Panc1 (cell line): ENCODE data around the gene IL4. TPM values are rescaled to one million over a fixed set of nuclear protein-coding genes. Genes with fewer than 3 reads are reported as not detected.

Experiments
- ATAC-seq: fragments of 200-7000 bp; cut with Tn5 transposase; 2 replicates; pipeline ENCODE4 v1.9.1; 2020; ENCODE audit warnings: mild to moderate bottlenecking, moderate library complexity
- BruUV-seq: library from RNA; stranded (reverse); fragments of 400-500 nt; replicated peaks from 2 replicates; lab custom pipeline; 2021; lab: Mats Ljungman, UMichigan
- CTCF ChIA-PET: fragments of 300-600 bp; sonication (Branson Sonifier 250); formaldehyde crosslinking; loops from one replicate; lab custom pipeline; 2022; ENCODE audit warnings: antibody characterized with exemption; lab: Charles Lee
- POLR2A ChIA-PET: fragments of 300-600 bp; sonication (Branson Sonifier 250); formaldehyde crosslinking; loops from one replicate; lab custom pipeline; 2022; ENCODE audit warnings: antibody characterized with exemption; lab: Charles Lee
- DNase-seq: peaks from one replicate; pipeline ENCODE4 v3.0.0-alpha.2; 2010; ENCODE audit warnings: low read depth, low spot score
- H3K27ac ChIP-seq: 2 replicates; pipeline ENCODE4 v1.5.1; 2011; ENCODE audit warnings: mild to moderate bottlenecking, low read length, inconsistent platforms
- H3K27me3 ChIP-seq: fragments of 200-500 bp; sonication (Bioruptor generic); 2 replicates; pipeline ENCODE4 v1.6.0; 2014; ENCODE audit warnings: low read length, inconsistent platforms; ENCODE audit not compliant: control insufficient read depth, insufficient read depth
- H3K36me3 ChIP-seq: fragments of 200-500 bp; sonication (Bioruptor generic); 2 replicates; pipeline ENCODE4 v1.5.1; 2014; ENCODE audit warnings: inconsistent platforms, mild to moderate bottlenecking, low read length, moderate library complexity; ENCODE audit not compliant: control insufficient read depth, insufficient read depth
- H3K4me1 ChIP-seq: 2 replicates; pipeline ENCODE4 v1.5.1; 2011; ENCODE audit warnings: inconsistent platforms, mild to moderate bottlenecking, low read length, moderate library complexity; ENCODE audit not compliant: control insufficient read depth, insufficient read depth
- H3K4me3 ChIP-seq, 2 experiments: 2 replicates each; pipeline ENCODE4 v1.5.1; 2011 to 2012; ENCODE audit warnings: low read depth in 2 of 2, low read length in 2 of 2, mild to moderate bottlenecking in 2 of 2, inconsistent platforms in 1 of 2, moderate library complexity in 1 of 2
- H3K9me3 ChIP-seq: fragments of 200-500 bp; sonication (Bioruptor generic); 2 replicates; pipeline ENCODE4 v1.5.1; 2014; ENCODE audit warnings: low read depth, mild to moderate bottlenecking, inconsistent platforms, low read length, moderate library complexity; ENCODE audit not compliant: control insufficient read depth, insufficient read depth
- CTCF ChIP-seq: fragments of 450-650 bp; IDR thresholded peaks from 2 replicates; pipeline ENCODE4 v1.5.1; 2017; ENCODE audit warnings: mild to moderate bottlenecking
- POLR2AphosphoS5 ChIP-seq: IDR thresholded peaks from 2 replicates; pipeline ENCODE4 v1.6.1; 2012; ENCODE audit warnings: mild to moderate bottlenecking, low read depth, low read length, moderate library complexity
- REST ChIP-seq, 2 experiments: IDR thresholded peaks; 2 replicates each; pipeline ENCODE4 v1.6.1; 2011 to 2012; ENCODE audit warnings: low read depth in 2 of 2, control low read depth in 1 of 2, low read length in 1 of 2, mild to moderate bottlenecking in 1 of 2, moderate library complexity in 1 of 2; ENCODE audit not compliant: insufficient read depth in 1 of 2
- SIN3A ChIP-seq: IDR thresholded peaks from 2 replicates; pipeline ENCODE4 v1.6.1; 2012; ENCODE audit warnings: low read depth, mild to moderate bottlenecking, low read length, moderate library complexity, borderline replicate concordance; ENCODE audit not compliant: insufficient read depth
- TCF7L2 ChIP-seq: IDR thresholded peaks from 2 replicates; pipeline ENCODE4 v1.6.1; 2011; ENCODE audit warnings: mild to moderate bottlenecking, low read depth, low read length, inconsistent platforms
- in situ Hi-C: cut with HindIII; loops from 2 replicates; pipeline ENCODE4 v1.10.0; 2016; ENCODE audit warnings: low sequenced_read_pairs, low pct_unique_long_range_greater_than_20kb
- intact Hi-C: fragments of 100-400 bp; cut with micrococcal nuclease; formaldehyde crosslinking; loops from one replicate; pipeline ENCODE4 v1.10.0; 2022; ENCODE audit not compliant: unreplicated experiment
- total RNA-seq: library from RNA; stranded (reverse); gene quantifications from one replicate; pipeline ENCODE4 v1.2.1, GENCODE V29; 2021; ENCODE audit not compliant: unreplicated experiment

IL4 gene
- total RNA-seq, 1 experiment from 2014 or later = not detected

GRCh38 chr5:132677682-132678400, 4.1 kb downstream of the IL4 start:
- no peak for DNase-seq
- no TSS peak for BruUV-seq
- intact Hi-C loops = no loop called here

GRCh38 chr5:132678735-132679134, 4.9 kb downstream of the IL4 start:
- Histone ChIP-seq H3K4me3 (no peak overlapping the region), H3K27me3 (no peaks in the 10 kb centered on the region), H3K36me3 (no peaks in the 10 kb centered on the region), H3K4me1 (peaks cover 22% of the 10 kb centered on the region), H3K27ac (no peak overlapping the region), H3K9me3 (no peaks in the 10 kb centered on the region)
- DNase-seq (no peak), ATAC-seq (no peak)
- BruUV-seq = no TSS peak
- intact Hi-C loops = no loop called here
- ChIA-PET POLR2A (no interaction called here), CTCF (no interaction called here)
- in situ Hi-C loops = no loop called here
- no peak for TF ChIP-seq REST (IDR thresholded peaks at IDR 0.05; ENCODE audit: insufficient read depth in 1 of 2, low read depth in 2 of 2, low read length in 1 of 2)
- no peak for TF ChIP-seq CTCF
- TF ChIP-seq POLR2AphosphoS5 = no peak
- TF ChIP-seq SIN3A = no peak
- TF ChIP-seq TCF7L2 = no peak

More at GRCh38 chr5:132677682-132678400, 4.1 kb downstream of the IL4 start:
- ATAC-seq = no peak
- H3K27ac ChIP-seq = no peak overlapping the region
- CTCF ChIA-PET = no interaction called here
- no peaks in the 10 kb centered on the region for H3K9me3 ChIP-seq
- H3K4me1 ChIP-seq = peaks cover 22% of the 10 kb centered on the region
- no peaks in the 10 kb centered on the region for H3K36me3 ChIP-seq
- POLR2A ChIA-PET = no interaction called here
- no peak overlapping the region for H3K4me3 ChIP-seq
- in situ Hi-C loops = no loop called here
- no peak for TF ChIP-seq CTCF
- TF ChIP-seq POLR2AphosphoS5 = no peak
- TF ChIP-seq TCF7L2 = no peak
- TF ChIP-seq SIN3A = no peak
- no peak for TF ChIP-seq REST (IDR thresholded peaks at IDR 0.05; ENCODE audit: insufficient read depth in 1 of 2, low read depth in 2 of 2, low read length in 1 of 2)
- H3K27me3 ChIP-seq = no peaks in the 10 kb centered on the region
